OCI-LY1 (cell line): ENCODE data around the gene CATSPERD.
A peak's percentile ranks its signal among the peaks of the same experiment; 100 is the strongest.

ENCODE experiments used
- H2AFZ ChIP-seq: fragments of 200-600 bp; sonication (generic), shearing (Covaris generic); 2 replicates; pipeline ENCODE4 v1.6.0; 2014; ENCODE audit warnings: antibody characterized with exemption, mild to moderate bottlenecking, low read length
- H3F3A ChIP-seq: fragments of 200-600 bp; sonication (generic), shearing (Covaris generic); 2 replicates; pipeline ENCODE4 v1.6.0; 2014; ENCODE audit warnings: mild to moderate bottlenecking, antibody characterized with exemption, low read length, moderate library complexity; ENCODE audit not compliant: insufficient read depth
- H3K27ac ChIP-seq: fragments of 200-600 bp; sonication (generic); 2 replicates; pipeline ENCODE4 v1.5.1; 2014; ENCODE audit warnings: low read length, mixed run types, mild to moderate bottlenecking, low read depth; ENCODE audit not compliant: poor library complexity, severe bottlenecking
- H3K27me3 ChIP-seq: fragments of 200-600 bp; sonication (generic); 2 replicates; pipeline ENCODE4 v1.6.0; 2014; ENCODE audit warnings: antibody characterized with exemption, mild to moderate bottlenecking, low read length, moderate library complexity; ENCODE audit not compliant: insufficient read depth
- H3K36me3 ChIP-seq: fragments of 200-600 bp; sonication (generic); 2 replicates; pipeline ENCODE4 v1.6.1; 2014; ENCODE audit warnings: mild to moderate bottlenecking, antibody characterized with exemption, low read length, moderate library complexity, mixed read lengths; ENCODE audit not compliant: insufficient read depth
- H3K4me1 ChIP-seq: fragments of 200-600 bp; sonication (generic); 2 replicates; pipeline ENCODE4 v1.5.1; 2014; ENCODE audit warnings: mild to moderate bottlenecking, low read length, moderate library complexity; ENCODE audit not compliant: insufficient read depth, severe bottlenecking
- H3K4me2 ChIP-seq: fragments of 200-600 bp; sonication (generic), shearing (Covaris generic); 2 replicates; pipeline ENCODE4 v1.6.1; 2014; ENCODE audit warnings: low read length
- H3K4me3 ChIP-seq: fragments of 200-600 bp; sonication (generic); 2 replicates; pipeline ENCODE4 v1.5.1; 2014; ENCODE audit warnings: low read length, low read depth, mild to moderate bottlenecking, mixed read lengths; ENCODE audit not compliant: poor library complexity, severe bottlenecking
- H3K79me2 ChIP-seq: fragments of 200-600 bp; shearing (Covaris generic); 2 replicates; pipeline ENCODE4 v1.6.1; 2016; ENCODE audit warnings: mixed run types, low read length, mixed read lengths; ENCODE audit not compliant: insufficient read depth
- H3K9ac ChIP-seq: fragments of 200-600 bp; sonication (generic), shearing (Covaris generic); 2 replicates; pipeline ENCODE4 v1.6.1; 2014; ENCODE audit warnings: mild to moderate bottlenecking, low read length, mixed read lengths
- H3K9me2 ChIP-seq: fragments of 200-600 bp; sonication (generic), shearing (Covaris generic); 2 replicates; pipeline ENCODE4 v1.6.1; 2014; ENCODE audit warnings: low read depth, mild to moderate bottlenecking, low read length, mixed read lengths
- H3K9me3 ChIP-seq: fragments of 200-600 bp; shearing (Covaris generic); 2 replicates; pipeline ENCODE4 v1.6.1; 2014; ENCODE audit warnings: low read length, mixed read lengths
- H4K20me1 ChIP-seq: fragments of 200-600 bp; sonication (generic), shearing (Covaris generic); 2 replicates; pipeline ENCODE4 v1.6.0; 2016; ENCODE audit warnings: mild to moderate bottlenecking, low read length; ENCODE audit not compliant: insufficient read depth
- CTCF ChIP-seq: fragments of 200-600 bp; sonication (generic), shearing (Covaris generic); IDR thresholded peaks from 2 replicates; pipeline ENCODE4 v1.5.1; 2017; ENCODE audit warnings: mild to moderate bottlenecking, antibody characterized with exemption, low read length, moderate library complexity, mixed read lengths
- EZH2 ChIP-seq: fragments of 200-600 bp; sonication (generic), shearing (Covaris generic); IDR thresholded peaks from 2 replicates; pipeline ENCODE4 v1.8.0; 2017; ENCODE audit warnings: borderline replicate concordance, mixed run types, mild to moderate bottlenecking, antibody characterized with exemption, low read length, moderate library complexity, mixed read lengths

Gene CATSPERD

GRCh38 chr19:5762608-5763217 is 42.3 kb downstream of the CATSPERD start:
- Histone ChIP-seq H3K79me2 (no peaks in the 10 kb centered on the region), H3K4me3 (no peak overlapping the region), H3K36me3 (no peaks in the 10 kb centered on the region), H4K20me1 (no peaks in the 10 kb centered on the region), H3F3A (no peaks in the 10 kb centered on the region), H3K4me2 (no peak overlapping the region), H3K9me2 (no peaks in the 10 kb centered on the region), H3K27me3 (peaks cover 8% of the 10 kb centered on the region; the same call in 1 of the 2 replicates), H3K27ac (no peak overlapping the region), H3K4me1 (peaks cover 12% of the 10 kb centered on the region), H3K9me3 (no peaks in the 10 kb centered on the region), H2AFZ (no peak overlapping the region), H3K9ac (no peak overlapping the region)
- no peak for TF ChIP-seq CTCF
- no peak for TF ChIP-seq EZH2

- no peaks in the 10 kb centered on the region for H3K27me3 ChIP-seq
- H4K20me1 ChIP-seq, result no peaks in the 10 kb centered on the region
- no peaks in the 10 kb centered on the region for H3F3A ChIP-seq
- H3K9ac ChIP-seq, result no peak overlapping the region
- H3K79me2 ChIP-seq, result no peaks in the 10 kb centered on the region
- H3K9me2 ChIP-seq, result no peaks in the 10 kb centered on the region
- TF ChIP-seq EZH2, result no peak
- no peak for TF ChIP-seq CTCF
- no peak overlapping the region for H3K4me2 ChIP-seq
- H3K4me3 ChIP-seq, result no peak overlapping the region
- no peaks in the 10 kb centered on the region for H3K9me3 ChIP-seq
- H3K27ac ChIP-seq, result no peak overlapping the region
- no peak overlapping the region for H2AFZ ChIP-seq
- H3K4me1 ChIP-seq, result peaks cover 21% of the 10 kb centered on the region
- no peaks in the 10 kb centered on the region for H3K36me3 ChIP-seq
Measured at GRCh38 chr19:5765220-5765619, 44.8 kb downstream of the CATSPERD start.

- no peak overlapping the region for H3K4me2 ChIP-seq
- H3K27ac ChIP-seq, result peak overlapping the region; percentile 55
- no peaks in the 10 kb centered on the region for H3K36me3 ChIP-seq
- H3K9ac ChIP-seq, result no peak overlapping the region
- peaks cover 21% of the 10 kb centered on the region for H3K4me1 ChIP-seq
- H3K9me3 ChIP-seq, result no peaks in the 10 kb centered on the region
- H3K9me2 ChIP-seq, result no peaks in the 10 kb centered on the region
- no peaks in the 10 kb centered on the region for H3K79me2 ChIP-seq
- TF ChIP-seq EZH2 (no peak), CTCF (no peak)
- no peak overlapping the region for H2AFZ ChIP-seq
- no peaks in the 10 kb centered on the region for H3F3A ChIP-seq
- H4K20me1 ChIP-seq, result no peaks in the 10 kb centered on the region
- H3K27me3 ChIP-seq, result peaks cover 3% of the 10 kb centered on the region; the same call in 1 of the 2 replicates
- no peak overlapping the region for H3K4me3 ChIP-seq
Measured at GRCh38 chr19:5767949-5768348, 47.5 kb downstream of the CATSPERD start.
